HG03064 (cell line): ENCODE measurements around the gene DEK.
"Not testable (repeated sequence)": the region's sequence is repeated elsewhere in the genome, so short reads cannot be mapped to it uniquely, and the experiment has no call there.

Experiments
- ATAC-seq: cut with Tn5 transposase; IDR thresholded peaks from one replicate; pipeline ENCODE4 v1.9.1; 2021; ENCODE audit warnings: low read depth; ENCODE audit not compliant: unreplicated experiment

Gene DEK

GRCh38 chr6:18264219-18264922, at the start of gene DEK:
DEK (minus strand) TSS chr6:18264530; CDS start chr6:18263987, 543 bp downstream.
- ATAC-seq, result peak; percentile 31

GRCh38 chr6:18312368-18312767, 48.0 kb upstream of the DEK start:
- no peak for ATAC-seq

- not testable (repeated sequence) for ATAC-seq
These were observed 45.7 kb upstream of the DEK start for GRCh38 chr6:18310010-18310409.

- ATAC-seq, result no peak
These were observed 44.7 kb upstream of the DEK start for GRCh38 chr6:18309046-18309445.

- no peak for ATAC-seq
These were observed 43.9 kb upstream of the DEK start for GRCh38 chr6:18308070-18308735.

- no peak for ATAC-seq
These were observed 42.6 kb upstream of the DEK start for GRCh38 chr6:18306977-18307376.

GRCh38 chr6:18302561-18303439, 38.5 kb upstream of the DEK start:
- ATAC-seq, result no peak

GRCh38 chr6:18293076-18293904, 29.0 kb upstream of the DEK start:
- no peak for ATAC-seq

GRCh38 chr6:18289283-18289682, 25.0 kb upstream of the DEK start:
- ATAC-seq, result no peak

- ATAC-seq, result no peak
These were observed 19.9 kb upstream of the DEK start for GRCh38 chr6:18284261-18284660.

- ATAC-seq, result no peak
These were observed 17.2 kb upstream of the DEK start for GRCh38 chr6:18281564-18281963.

- no peak for ATAC-seq
These were observed 15.8 kb upstream of the DEK start for GRCh38 chr6:18280084-18280483.

GRCh38 chr6:18279422-18279821, 15.1 kb upstream of the DEK start:
- ATAC-seq, result no peak

- ATAC-seq, result no peak
These were observed 13.1 kb upstream of the DEK start for GRCh38 chr6:18277237-18278006.

- no peak for ATAC-seq
These were observed 12.4 kb upstream of the DEK start for GRCh38 chr6:18276610-18277236.

- no peak for ATAC-seq
These were observed 5.9 kb upstream of the DEK start for GRCh38 chr6:18270216-18270615.

GRCh38 chr6:18269717-18270116, 5.4 kb upstream of the DEK start:
- ATAC-seq, result no peak

- no peak for ATAC-seq
These were observed 4.9 kb upstream of the DEK start for GRCh38 chr6:18269253-18269652.

GRCh38 chr6:18268066-18268465, 3.7 kb upstream of the DEK start:
- no peak for ATAC-seq
